ENCODE measurements around the gene PPP1R3G.
"Not testable (repeated sequence)": the region's sequence is repeated elsewhere in the genome, so short reads cannot be mapped to it uniquely, and the experiment has no call there.

The PPP1R3G gene

DNA sequence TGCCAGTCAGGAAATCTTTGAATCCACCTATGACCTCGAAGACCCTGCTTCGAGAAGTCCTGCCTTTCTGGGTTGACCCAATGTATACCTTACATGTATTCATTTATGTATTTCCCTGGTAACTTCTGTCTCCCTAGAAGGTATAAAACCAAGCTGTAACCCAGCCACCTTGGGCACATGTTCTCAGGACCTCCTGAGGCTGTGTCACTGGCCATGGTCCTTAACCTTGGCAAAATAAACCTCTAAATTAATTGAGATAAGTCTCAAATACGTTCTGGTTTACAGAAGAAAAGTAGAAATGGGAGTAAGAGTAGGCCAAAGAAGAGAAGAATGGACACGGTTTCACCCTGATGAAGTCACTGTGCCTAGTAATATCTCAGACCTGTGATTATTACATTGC, 30.0 kb upstream of the PPP1R3G start:
- no peak overlapping the region for H3K9ac ChIP-seq (ENCODE audit: low read length)
- H3K27me3 ChIP-seq (ENCODE audit: control insufficient read depth in 1 of 2, insufficient read depth in 2 of 2, low read length in 2 of 2): no peaks in the 10 kb centered on the region
- no peak overlapping the region for H3K27ac ChIP-seq (ENCODE audit: low read depth, low read length)
- H3K9me3 ChIP-seq (ENCODE audit: low read length): no peaks in the 10 kb centered on the region
- H3K36me3 ChIP-seq (ENCODE audit: insufficient read depth, low read length): no peaks in the 10 kb centered on the region
- H3K4me3 ChIP-seq (ENCODE audit: low read depth in 1 of 2, low read length in 2 of 2): no peak overlapping the region
- H3K4me1 ChIP-seq (ENCODE audit: insufficient read depth, low read length): no peaks in the 10 kb centered on the region

DNA sequence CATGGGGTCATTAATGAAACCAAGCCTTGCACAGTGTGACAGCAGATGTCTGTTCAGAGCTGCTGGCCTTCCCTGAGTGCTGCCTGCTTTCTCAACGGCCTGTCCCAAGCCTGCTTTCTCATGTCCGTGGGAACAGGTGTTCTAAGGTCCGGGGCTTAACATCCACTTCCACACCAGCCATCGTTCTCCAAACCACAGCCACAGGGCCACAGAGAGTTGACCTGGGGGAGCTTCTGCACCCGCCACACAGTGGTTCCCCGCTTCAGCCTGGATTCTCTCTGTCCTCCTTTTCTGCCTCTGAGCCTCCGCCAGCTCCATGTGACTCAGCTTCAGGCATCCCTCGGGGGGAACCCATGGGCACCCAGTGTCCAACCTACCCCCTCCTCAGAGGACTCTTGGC, 26.9 kb upstream of the PPP1R3G start:
- no peaks in the 10 kb centered on the region for H3K9me3 ChIP-seq (ENCODE audit: low read length)
- no peak overlapping the region for H3K4me3 ChIP-seq (ENCODE audit: low read depth in 1 of 2, low read length in 2 of 2)
- H3K27me3 ChIP-seq (ENCODE audit: control insufficient read depth in 1 of 2, insufficient read depth in 2 of 2, low read length in 2 of 2): no peaks in the 10 kb centered on the region
- no peak overlapping the region for H3K9ac ChIP-seq (ENCODE audit: low read length)
- no peak overlapping the region for H3K27ac ChIP-seq (ENCODE audit: low read depth, low read length)
- no peaks in the 10 kb centered on the region for H3K4me1 ChIP-seq (ENCODE audit: insufficient read depth, low read length)
- no peaks in the 10 kb centered on the region for H3K36me3 ChIP-seq (ENCODE audit: insufficient read depth, low read length)

- H3K27me3 ChIP-seq (ENCODE audit: control insufficient read depth in 1 of 2, insufficient read depth in 2 of 2, low read length in 2 of 2): no peaks in the 10 kb centered on the region
- no peak overlapping the region for H3K9ac ChIP-seq (ENCODE audit: low read length)
- no peaks in the 10 kb centered on the region for H3K36me3 ChIP-seq (ENCODE audit: insufficient read depth, low read length)
- no peak overlapping the region for H3K4me3 ChIP-seq (ENCODE audit: low read depth in 1 of 2, low read length in 2 of 2)
- no peak overlapping the region for H3K27ac ChIP-seq (ENCODE audit: low read depth, low read length)
- H3K9me3 ChIP-seq (ENCODE audit: low read length): no peaks in the 10 kb centered on the region
- H3K4me1 ChIP-seq (ENCODE audit: insufficient read depth, low read length): no peaks in the 10 kb centered on the region
Measured at GRCh38 chr6:5059036-5059896, 25.9 kb upstream of the PPP1R3G start.

DNA sequence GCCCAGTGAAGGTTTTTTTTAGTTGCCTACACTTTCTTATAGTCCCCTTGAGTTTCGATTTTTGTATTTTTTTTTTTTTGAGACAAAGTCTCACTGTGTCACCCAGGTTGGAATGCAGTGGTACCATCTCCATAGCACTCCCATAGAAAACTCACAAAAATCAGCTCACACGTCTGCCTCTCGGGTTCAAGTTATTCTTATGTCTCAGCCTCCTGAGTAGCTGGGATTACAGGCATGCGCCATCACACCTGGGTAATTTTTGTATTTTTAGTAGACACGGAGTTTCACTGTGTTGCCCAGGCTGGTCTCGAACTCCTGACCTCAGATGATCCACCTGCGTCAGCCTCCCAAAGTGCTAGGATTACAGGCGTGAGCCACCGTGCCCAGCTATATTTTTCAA, 24.7 kb upstream of the PPP1R3G start:
- not testable (repeated sequence) for H3K27ac ChIP-seq (ENCODE audit: low read depth, low read length); H3K4me3 ChIP-seq (ENCODE audit: low read depth in 1 of 2, low read length in 2 of 2); H3K9ac ChIP-seq (ENCODE audit: low read length); H3K4me1 ChIP-seq (ENCODE audit: insufficient read depth, low read length); H3K36me3 ChIP-seq (ENCODE audit: insufficient read depth, low read length); H3K27me3 ChIP-seq (ENCODE audit: control insufficient read depth in 1 of 2, insufficient read depth in 2 of 2, low read length in 2 of 2); H3K9me3 ChIP-seq (ENCODE audit: low read length)

- Histone ChIP-seq H3K36me3 (ENCODE audit: insufficient read depth, low read length) (no peaks in the 10 kb centered on the region), H3K9ac (ENCODE audit: low read length) (no peak overlapping the region), H3K9me3 (ENCODE audit: low read length) (no peaks in the 10 kb centered on the region), H3K27me3 (ENCODE audit: control insufficient read depth in 1 of 2, insufficient read depth in 2 of 2, low read length in 2 of 2) (no peaks in the 10 kb centered on the region), H3K4me3 (ENCODE audit: low read depth in 1 of 2, low read length in 2 of 2) (no peak overlapping the region), H3K27ac (ENCODE audit: low read depth, low read length) (no peak overlapping the region), H3K4me1 (ENCODE audit: insufficient read depth, low read length) (no peaks in the 10 kb centered on the region)
Measured at GRCh38 chr6:5061152-5061551, 24.0 kb upstream of the PPP1R3G start.

DNA sequence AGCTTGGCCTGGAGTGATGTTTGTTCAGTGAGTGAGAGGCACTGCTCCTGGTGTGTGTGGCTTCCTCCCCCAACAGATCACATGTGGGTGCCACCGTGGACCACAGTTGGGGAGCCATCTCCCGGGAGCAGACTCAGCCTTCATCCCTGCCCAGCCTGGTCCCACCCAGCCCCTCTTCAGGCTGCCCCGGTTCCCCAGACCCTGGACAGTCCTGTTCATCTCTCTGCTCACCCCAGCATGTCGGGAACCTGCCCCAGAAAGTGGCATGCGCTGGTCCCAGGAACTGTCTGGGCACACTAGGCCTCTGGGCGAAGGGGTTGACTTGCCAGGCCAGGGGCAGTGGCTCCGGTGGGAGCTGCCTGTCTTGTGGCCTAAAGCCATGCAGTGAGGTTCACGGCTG, 21.5 kb upstream of the PPP1R3G start:
- no peak overlapping the region for H3K27ac ChIP-seq (ENCODE audit: low read depth, low read length)
- no peaks in the 10 kb centered on the region for H3K27me3 ChIP-seq (ENCODE audit: control insufficient read depth in 1 of 2, insufficient read depth in 2 of 2, low read length in 2 of 2)
- H3K9me3 ChIP-seq (ENCODE audit: low read length): no peaks in the 10 kb centered on the region
- H3K4me1 ChIP-seq (ENCODE audit: insufficient read depth, low read length): no peaks in the 10 kb centered on the region
- no peaks in the 10 kb centered on the region for H3K36me3 ChIP-seq (ENCODE audit: insufficient read depth, low read length)
- H3K4me3 ChIP-seq (ENCODE audit: low read depth in 1 of 2, low read length in 2 of 2): no peak overlapping the region
- H3K9ac ChIP-seq (ENCODE audit: low read length): no peak overlapping the region

DNA sequence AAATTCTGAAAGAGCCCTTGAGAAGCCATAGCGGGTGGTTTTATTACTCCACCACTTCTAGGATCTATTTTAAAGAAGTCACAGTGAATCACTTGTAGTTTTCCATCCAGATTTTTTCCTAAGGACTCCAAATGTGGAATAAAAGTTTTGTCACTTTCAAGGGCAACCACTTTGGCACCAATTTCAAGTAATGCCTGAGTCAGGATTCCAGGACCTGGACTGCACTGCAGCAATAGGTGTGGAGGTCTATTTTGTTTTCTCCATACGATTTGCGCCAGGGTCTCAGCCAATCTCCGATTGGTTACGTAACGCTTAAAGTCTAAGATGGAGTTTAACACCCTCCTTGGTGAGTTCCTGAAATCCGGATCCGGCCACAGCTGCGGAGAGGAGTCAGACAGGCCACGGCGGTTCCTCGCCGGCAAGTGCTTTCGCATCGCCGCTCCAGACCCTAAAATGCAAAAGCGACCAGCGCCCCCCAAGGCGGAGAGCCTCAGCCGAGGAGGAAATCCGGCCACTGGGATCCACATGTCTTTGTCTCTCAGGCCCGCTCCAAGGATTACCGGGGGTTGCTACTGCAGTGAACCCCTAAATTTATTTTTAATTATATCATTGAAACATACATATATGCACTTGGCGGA, 18.6 kb upstream of the PPP1R3G start:
- H3K4me1 ChIP-seq (ENCODE audit: insufficient read depth, low read length): no peaks in the 10 kb centered on the region
- no peaks in the 10 kb centered on the region for H3K27me3 ChIP-seq (ENCODE audit: control insufficient read depth in 1 of 2, insufficient read depth in 2 of 2, low read length in 2 of 2)
- no peak overlapping the region for H3K27ac ChIP-seq (ENCODE audit: low read depth, low read length)
- H3K36me3 ChIP-seq (ENCODE audit: insufficient read depth, low read length): no peaks in the 10 kb centered on the region
- H3K9ac ChIP-seq (ENCODE audit: low read length): no peak overlapping the region
- H3K9me3 ChIP-seq (ENCODE audit: low read length): no peaks in the 10 kb centered on the region
- H3K4me3 ChIP-seq (ENCODE audit: low read depth in 1 of 2, low read length in 2 of 2): no peak overlapping the region

DNA sequence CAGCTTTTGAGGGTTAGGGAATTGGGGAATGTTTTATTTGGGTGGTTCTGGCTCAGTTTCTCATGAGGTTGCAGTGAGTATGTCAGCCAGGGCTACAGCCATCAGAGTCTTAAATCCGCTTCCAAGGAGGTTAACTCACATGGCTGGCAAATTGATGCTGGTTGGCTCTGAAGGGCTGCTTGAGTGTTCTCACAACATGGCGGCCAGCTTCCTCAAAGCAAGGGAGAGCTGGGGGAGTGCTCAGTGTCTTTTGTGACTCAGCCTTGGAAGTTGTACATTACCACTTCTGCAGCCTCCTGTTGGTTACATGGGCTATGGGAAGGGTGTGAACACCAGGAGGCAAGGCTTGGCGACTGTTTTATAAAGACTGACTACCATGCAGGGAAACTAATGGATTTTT, 17.8 kb upstream of the PPP1R3G start:
- no peak overlapping the region for H3K9ac ChIP-seq (ENCODE audit: low read length)
- no peak overlapping the region for H3K4me3 ChIP-seq (ENCODE audit: low read depth in 1 of 2, low read length in 2 of 2)
- no peaks in the 10 kb centered on the region for H3K4me1 ChIP-seq (ENCODE audit: insufficient read depth, low read length)

GRCh38 chr6:5068153-5068751, 16.9 kb upstream of the PPP1R3G start:
- Histone ChIP-seq H3K9ac (ENCODE audit: low read length) (no peak overlapping the region), H3K36me3 (ENCODE audit: insufficient read depth, low read length) (no peaks in the 10 kb centered on the region)

More for the DNA sequence above, 17.8 kb upstream of the PPP1R3G start:
- Histone ChIP-seq H3K27ac (ENCODE audit: low read depth, low read length) (no peak overlapping the region), H3K27me3 (ENCODE audit: control insufficient read depth in 1 of 2, insufficient read depth in 2 of 2, low read length in 2 of 2) (no peaks in the 10 kb centered on the region), H3K36me3 (ENCODE audit: insufficient read depth, low read length) (no peaks in the 10 kb centered on the region), H3K9me3 (ENCODE audit: low read length) (no peaks in the 10 kb centered on the region)

GRCh38 chr6:5071216-5071615, 13.9 kb upstream of the PPP1R3G start:
- Histone ChIP-seq H3K4me1 (ENCODE audit: insufficient read depth, low read length) (no peaks in the 10 kb centered on the region), H3K9ac (ENCODE audit: low read length) (no peak overlapping the region), H3K27me3 (ENCODE audit: control insufficient read depth in 1 of 2, insufficient read depth in 2 of 2, low read length in 2 of 2) (no peaks in the 10 kb centered on the region), H3K9me3 (ENCODE audit: low read length) (no peaks in the 10 kb centered on the region), H3K36me3 (ENCODE audit: insufficient read depth, low read length) (no peaks in the 10 kb centered on the region), H3K27ac (ENCODE audit: low read depth, low read length) (no peak overlapping the region), H3K4me3 (ENCODE audit: low read depth in 1 of 2, low read length in 2 of 2) (no peak overlapping the region)

More at GRCh38 chr6:5068153-5068751, 16.9 kb upstream of the PPP1R3G start:
- Histone ChIP-seq H3K27me3 (ENCODE audit: control insufficient read depth in 1 of 2, insufficient read depth in 2 of 2, low read length in 2 of 2) (no peaks in the 10 kb centered on the region), H3K4me1 (ENCODE audit: insufficient read depth, low read length) (no peaks in the 10 kb centered on the region), H3K4me3 (ENCODE audit: low read depth in 1 of 2, low read length in 2 of 2) (no peak overlapping the region), H3K27ac (ENCODE audit: low read depth, low read length) (no peak overlapping the region), H3K9me3 (ENCODE audit: low read length) (no peaks in the 10 kb centered on the region)

- Histone ChIP-seq H3K27me3 (ENCODE audit: control insufficient read depth in 1 of 2, insufficient read depth in 2 of 2, low read length in 2 of 2) (no peaks in the 10 kb centered on the region), H3K9me3 (ENCODE audit: low read length) (no peaks in the 10 kb centered on the region), H3K9ac (ENCODE audit: low read length) (no peak overlapping the region), H3K27ac (ENCODE audit: low read depth, low read length) (no peak overlapping the region), H3K36me3 (ENCODE audit: insufficient read depth, low read length) (no peaks in the 10 kb centered on the region), H3K4me3 (ENCODE audit: low read depth in 1 of 2, low read length in 2 of 2) (no peak overlapping the region), H3K4me1 (ENCODE audit: insufficient read depth, low read length) (no peaks in the 10 kb centered on the region)
Measured at GRCh38 chr6:5072440-5072839, 12.7 kb upstream of the PPP1R3G start.
